HG03025 (cell line): ENCODE data around the gene MEPCE.
"Not testable (repeated sequence)": the region's sequence is repeated elsewhere in the genome, so short reads cannot be mapped to it uniquely, and the experiment has no call there.

Experiments
- ATAC-seq: cut with Tn5 transposase; IDR thresholded peaks from one replicate; pipeline ENCODE4 v1.9.1; 2021; ENCODE audit warnings: mild to moderate bottlenecking, moderate library complexity; ENCODE audit not compliant: unreplicated experiment, low FRiP score

The MEPCE gene

DNA sequence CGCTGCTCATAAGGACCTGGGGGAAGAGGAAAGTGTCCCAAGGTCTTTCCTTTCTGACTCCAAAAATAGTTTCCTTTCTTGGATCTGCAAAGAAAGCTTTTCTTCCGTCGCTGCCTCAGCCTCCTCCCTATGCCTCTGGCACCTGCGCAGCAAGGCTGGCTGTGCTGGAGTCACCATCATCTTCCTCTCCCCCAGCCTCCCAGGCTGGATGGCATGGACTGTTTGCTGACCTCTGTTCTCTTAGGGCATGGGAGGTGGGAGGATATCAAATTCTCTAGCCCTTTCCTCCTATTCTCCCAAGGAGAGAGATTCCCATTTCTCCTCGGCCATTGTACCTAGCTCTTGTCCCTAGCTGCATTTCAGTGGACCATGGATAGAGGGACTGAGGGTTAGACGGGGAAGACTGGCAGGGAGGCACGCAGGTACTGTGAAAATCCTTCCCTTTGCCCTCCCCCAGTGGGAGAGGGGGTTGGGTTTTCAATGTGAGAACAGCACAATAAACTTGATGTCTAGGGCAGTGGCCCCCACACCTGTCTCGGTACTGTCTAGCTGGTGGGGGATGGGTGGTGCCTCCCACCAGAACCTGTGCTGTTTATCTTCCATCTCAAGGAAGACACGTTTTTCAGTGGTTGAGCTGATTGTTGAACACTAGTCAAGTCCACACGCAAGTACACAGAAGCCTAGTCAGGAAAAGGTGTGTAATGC lies 4.1 kb downstream of the MEPCE start:
- ATAC-seq = no peak

DNA sequence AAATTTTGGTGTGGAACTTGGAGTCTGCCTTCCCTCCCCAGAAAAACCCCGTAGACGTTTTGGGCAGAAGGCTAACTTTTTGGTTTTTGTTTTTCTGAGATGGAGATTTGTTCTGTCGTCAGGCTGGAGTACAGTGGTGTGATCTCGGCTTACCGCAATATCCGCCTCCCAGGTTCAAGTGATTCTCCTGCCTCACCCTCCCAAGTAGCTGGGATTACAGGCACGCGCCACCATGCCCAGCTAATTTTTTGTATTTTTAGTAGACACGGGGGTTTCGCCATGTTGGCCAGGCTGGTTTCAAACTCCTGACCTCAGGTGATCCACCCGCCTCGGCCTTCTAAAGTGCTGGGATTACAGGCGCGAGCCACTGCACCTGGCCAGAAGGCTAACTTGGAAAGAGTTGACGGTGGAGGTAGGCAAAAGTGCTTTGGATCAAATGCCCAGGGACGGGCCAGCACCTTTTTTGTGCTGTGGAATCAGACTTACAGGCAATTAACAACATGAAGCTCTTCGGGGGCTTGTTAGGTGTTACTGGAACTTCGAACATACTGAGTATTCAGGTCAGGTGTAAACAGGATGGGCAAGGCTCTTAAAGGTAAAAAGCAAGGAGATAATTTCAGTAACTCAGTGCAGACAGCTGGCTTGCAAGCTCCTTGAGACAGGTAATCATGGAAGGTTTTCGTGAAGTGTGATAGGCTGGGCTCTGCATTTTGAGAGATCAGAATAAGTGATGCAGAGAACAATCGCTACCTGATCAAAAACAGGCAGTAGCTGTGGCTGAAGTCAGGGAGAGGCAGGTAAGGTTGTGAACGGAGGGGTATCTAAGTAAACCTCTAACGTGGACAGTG lies 4.9 kb downstream of the MEPCE start:
- no peak for ATAC-seq

DNA sequence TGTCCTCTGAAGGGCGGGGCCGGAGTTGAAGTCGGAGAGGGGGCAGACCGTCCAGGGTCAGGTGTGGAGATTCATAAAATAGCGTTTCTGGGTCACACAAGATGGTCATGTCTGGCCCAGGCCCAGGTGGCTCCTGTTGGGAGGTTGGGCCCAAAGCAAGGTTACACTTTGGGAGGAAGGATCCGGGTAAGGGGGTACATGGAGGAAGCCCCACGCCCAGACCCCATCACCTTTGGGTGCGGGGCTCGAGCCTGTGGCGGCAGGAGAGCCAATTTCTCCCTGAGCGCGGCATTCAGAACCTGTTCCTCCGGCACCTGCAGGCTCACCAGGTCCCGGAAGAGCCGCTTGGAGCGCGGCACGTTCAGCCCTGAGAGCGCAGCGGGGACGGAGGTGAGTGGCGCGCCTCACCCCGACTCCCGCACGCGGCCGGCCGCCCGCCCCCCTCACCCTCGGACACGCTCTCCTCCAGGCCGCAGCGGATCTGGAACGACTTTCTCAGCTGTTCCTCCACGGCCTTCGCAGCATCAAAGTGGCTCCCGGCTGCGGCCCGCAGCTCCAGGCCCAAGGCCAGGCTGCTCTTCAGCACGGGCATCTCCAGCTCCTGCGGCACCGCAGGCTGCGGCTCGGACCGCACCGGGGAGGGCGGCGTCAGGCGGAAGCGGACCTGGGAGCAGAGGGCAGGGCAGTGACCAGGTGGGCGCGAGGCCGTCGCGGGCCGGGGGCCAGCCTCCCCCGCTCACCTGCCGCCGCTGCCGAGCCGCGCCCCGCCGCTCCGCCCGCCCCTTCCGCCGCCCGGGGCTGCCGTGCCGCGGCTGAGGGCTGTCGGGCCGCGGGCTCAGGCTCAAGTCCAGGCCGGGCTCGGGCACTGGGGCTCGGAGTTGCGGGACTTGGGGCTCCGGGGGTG lies 6.0 kb downstream of the MEPCE start:
- ATAC-seq = peak; percentile 36

DNA sequence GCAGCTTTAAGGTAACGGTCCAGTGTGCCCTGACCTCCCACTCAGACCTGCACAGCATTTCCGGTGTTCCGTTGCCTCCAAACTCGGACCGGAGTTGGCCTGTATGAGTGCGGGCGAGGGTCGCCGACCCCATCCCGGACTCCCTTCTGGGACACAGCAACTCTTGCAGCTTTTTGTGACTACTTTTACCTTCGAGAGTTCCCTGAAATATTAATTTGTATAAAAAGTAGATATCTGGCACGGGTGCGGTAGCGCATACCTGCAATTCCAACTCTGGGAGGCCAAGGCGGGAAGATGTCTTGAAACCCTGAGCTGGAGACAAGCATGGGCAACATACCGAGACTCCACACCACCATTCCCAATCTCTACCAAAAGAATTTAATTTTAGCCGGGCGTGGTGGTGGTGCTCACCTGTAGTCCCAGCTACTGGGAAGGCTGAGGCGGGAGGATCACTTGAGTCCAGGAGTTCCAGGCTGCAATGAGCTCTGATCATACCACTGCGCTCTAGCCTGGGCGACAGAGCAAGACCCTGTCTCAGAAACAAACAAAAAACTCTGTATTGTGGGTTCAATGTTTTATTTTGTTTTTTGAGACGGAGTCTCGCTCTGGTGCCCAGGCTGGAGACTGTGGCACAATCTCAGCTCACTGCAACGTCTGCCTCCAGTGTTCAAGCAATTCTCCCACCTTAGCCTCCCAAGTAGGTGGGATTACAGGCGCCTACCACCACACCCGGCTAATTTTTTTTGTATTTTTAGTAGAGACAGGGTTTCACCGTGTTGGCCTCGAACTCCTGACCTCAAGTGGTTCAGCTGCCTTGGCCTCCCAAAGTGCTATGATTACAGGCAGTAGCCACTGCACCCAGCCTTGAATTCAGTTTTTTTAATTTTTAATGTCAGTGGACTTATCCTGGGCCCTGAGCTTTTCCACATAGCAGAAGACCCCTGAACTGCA lies 7.8 kb downstream of the MEPCE start:
- ATAC-seq = no peak

DNA sequence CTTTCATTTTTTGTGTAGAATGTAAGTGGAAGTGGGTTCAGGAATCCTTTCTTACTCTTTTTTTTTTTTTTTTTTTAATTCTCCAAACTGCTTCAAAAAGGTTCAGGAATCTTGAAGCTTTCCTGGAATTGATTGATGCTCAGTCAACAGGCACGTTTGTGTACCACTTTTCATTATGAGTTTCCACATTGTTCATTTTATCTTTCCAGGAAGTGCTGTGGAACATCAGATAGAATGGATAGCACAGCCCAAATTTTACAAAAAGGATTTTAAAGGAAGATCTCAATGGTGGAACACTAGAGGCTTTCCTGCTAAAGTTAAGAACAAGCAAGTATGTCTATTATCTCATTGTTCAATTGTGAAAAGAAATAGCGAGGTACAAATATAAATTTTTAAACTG lies 8.5 kb downstream of the MEPCE start:
- ATAC-seq = no peak

DNA sequence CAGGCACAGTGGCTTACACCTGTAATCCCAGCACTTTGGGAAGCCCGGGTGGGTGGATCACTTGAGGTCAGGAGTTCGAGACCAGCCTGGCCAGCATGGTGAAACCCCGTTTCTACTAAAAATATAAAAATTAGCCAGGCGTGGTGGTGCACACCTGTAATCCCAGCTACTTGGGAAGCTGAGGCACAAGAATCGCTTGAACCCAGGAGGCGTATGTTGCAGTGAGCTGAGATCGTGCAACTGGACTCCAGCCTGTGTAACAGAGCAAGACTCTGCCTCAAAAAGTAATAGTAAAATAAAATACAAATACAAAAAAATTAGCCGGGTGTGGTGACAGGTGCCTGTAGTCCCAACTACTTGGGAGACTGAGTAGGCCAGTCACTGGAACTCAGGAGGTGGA lies 9.1 kb downstream of the MEPCE start:
- ATAC-seq = not testable (repeated sequence)

DNA sequence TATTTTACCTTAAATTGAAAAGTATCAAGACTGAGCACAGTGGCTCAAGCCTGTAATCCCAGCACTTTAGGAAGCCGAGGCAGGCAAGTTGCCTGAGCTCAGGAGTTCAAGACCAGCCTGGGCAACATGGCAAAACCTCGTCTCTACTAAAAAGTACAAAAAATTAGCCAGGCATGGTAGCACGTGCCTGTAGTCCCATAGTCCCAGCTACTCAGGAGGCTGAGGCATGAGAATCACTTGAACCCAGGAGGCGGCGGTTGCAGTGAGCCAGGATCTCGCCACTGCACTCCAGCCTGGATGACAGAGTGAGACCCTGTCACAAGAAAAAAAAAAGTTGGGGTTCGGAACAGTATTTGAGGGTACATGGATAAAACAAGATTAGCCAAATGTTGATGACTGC lies 9.6 kb downstream of the MEPCE start:
- not testable (repeated sequence) for ATAC-seq

DNA sequence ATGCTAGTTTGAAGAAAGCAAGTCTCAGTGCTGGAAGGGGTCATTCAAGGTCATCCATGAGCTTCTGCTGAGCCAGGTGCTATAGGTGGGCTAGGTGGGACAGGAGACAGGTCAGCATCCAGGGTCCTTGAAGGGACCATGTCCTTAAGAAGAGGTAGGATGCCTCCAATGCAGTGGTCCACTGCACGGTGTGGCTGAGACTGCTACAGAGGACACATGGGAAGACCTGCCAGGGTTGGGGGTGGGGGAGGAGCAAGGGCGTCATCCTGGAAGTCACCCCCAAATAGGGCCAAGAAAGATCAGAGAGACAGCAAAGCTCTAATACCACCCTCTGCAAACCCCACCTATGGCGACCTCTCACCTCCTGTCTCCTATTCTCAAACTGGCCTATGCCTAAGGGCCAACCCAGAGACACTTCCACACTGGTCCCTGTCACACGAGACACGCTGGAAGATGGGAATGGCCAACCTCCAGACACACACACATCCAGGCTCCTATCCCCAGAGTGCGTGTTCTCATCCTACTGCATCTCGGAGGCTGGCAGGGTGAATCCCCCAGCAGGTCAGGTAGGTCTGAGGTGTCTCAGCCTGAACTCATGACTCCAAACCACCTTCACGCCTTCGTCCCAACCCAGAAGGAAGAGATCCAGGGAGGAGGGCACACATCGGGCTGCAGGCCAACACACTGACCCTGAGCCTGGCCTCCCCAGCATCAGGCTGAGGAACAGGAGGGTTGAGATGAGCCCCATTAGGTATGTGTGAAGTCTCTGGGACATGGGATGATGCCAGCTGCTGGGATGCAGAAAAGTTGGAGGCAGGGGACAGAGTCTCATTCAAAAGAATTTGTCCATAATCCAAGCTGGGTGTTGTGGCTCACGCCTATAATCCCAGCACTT lies 12.3 kb downstream of the MEPCE start:
- no peak for ATAC-seq

DNA sequence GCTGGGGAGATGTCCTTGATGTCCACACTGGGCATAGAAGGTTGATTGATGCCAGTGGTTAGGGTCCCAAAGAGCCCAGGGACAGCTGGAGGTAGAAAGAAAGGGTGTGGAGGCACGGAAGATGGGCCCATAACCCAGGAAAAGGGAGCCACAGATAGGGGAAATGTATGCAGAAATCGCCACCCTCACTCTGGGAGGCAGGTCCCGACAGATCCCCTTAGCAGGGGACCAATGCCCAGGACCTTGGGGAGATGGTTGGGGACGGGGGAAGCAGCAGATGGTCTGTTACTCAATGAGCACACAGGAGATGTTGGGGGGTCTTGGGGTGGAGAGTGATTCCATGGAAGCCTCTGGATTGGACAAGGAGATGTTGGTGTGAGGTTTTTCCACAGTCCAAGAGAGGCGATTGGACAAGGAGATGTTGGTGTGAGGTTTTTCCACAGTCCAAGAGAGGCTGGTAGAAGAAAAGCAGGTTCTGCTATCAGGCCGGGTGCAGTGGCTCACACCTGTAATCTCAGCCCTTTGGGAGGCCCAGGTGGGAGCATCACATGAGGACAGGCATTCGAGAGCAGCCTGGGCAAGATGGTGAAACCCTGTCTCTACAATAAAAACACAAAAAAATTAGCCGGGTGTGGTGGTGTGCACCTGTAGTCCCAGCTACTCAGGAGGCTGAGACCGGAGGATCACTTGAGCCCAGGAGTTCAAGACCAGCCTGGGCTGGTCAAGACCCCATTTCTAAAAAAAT lies 13.6 kb downstream of the MEPCE start:
- no peak for ATAC-seq

DNA sequence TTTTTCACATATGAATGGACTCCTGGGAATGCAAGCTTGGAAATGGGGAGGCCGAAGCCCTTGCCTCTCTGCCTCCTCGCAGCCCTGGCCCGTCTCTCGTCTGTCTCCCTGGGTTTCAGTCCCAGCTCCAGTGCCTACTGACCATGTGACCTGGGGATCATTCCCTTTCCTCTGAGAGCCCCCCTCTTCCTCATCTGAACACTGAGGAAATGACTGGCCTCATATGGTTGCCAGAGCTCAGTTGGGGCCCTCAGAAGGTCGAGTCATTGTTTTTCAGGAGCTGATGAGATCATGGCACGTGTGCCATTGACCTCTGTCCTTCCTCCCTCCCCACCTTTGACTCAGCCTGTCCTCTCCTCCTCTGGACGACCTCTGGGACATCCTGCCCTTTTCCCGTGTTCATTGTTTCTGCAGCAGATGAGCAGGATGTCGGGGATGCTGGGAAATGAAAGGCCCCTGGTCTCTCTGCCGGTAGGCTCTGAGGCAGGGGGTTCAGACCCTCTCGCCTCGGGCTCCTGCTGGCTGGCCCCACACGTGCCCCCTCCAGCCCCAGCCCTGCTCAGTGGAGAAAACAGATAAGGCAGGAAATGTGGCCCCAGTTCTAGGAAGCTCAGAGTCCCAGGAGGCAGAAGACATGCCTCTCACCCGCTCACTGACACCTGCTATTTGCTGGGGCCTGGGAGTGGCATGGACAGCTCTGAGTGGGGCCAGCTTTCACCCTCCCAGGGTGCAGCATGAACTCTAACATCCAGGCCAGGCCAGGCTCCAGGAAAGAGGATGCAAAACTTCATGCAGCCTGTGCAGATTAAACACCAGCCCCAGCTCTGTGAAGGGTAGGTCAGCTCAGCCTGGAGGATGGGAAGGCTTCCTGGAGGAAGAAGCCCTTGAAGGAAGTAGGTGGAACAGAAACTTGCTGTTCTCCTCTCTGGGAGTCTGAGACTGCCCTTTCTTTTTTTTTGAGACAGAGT lies 15.0 kb downstream of the MEPCE start:
- ATAC-seq = no peak

DNA sequence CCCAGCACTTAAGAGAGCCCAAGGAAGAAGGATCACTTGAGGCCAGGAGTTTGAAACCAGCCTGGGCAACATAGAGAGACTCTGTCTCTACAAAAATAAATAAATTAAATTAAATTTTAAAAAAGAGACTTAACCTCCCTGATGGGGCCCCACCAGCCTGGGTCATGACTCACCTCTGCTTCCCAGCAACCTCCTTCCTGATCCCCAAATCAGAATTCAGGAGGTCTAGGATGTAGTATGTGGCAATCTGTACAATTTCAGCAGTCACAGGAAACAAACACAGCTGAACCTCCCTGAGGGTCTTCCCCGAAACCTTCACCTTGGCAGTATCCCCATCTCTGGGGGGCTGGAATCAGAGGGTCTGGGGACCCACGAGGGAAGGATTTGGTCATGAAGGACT lies 16.4 kb downstream of the MEPCE start:
- ATAC-seq = no peak

DNA sequence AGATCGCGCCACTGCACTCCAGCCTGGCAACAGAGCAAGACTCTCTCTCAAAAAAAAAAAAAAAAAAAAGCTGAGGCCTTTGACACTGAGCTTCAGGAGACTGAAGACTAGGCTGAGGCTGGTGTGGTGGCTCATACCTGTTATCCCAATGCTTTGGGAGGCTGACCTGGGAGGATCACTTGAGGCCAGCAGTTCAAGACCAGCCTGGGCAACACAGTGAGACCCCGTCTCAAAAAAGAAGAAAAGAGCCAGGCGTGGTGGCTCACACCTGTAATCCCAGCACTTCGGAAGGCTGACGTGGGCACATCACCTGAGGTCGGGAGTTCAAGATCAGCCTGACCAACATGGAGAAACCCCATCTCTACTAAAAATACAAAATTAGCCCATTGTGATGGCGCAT lies 17.7 kb downstream of the MEPCE start:
- not testable (repeated sequence) for ATAC-seq

DNA sequence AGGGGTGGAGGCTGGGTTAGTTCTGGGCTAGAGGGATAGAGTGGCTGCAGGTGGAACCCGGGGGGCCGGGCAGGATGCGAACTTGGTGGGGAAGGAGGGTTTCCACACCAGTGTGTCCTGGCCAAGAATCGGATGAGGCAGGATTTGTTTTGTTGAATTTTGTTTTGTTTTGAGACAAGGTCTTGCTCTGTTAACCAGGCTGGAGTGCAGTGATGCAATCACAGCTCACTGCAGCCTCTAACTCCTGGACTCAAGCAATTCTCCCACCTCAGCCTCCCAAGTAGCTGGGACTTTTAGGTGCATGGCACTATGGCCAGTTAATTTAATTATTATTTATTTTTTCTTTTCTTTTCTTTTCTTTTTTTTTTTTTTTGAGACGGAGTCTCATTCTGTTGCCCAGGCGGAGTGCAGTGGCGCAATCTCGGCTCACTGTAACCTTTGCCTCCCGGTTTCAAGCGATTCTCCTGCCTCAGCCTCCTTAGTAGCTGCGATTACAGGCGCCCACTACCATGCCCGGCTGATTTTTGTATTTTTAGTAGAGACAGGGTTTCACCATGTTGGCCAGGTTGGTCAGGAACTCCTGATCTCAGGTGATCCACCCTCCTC lies 19.7 kb downstream of the MEPCE start:
- ATAC-seq = no peak

DNA sequence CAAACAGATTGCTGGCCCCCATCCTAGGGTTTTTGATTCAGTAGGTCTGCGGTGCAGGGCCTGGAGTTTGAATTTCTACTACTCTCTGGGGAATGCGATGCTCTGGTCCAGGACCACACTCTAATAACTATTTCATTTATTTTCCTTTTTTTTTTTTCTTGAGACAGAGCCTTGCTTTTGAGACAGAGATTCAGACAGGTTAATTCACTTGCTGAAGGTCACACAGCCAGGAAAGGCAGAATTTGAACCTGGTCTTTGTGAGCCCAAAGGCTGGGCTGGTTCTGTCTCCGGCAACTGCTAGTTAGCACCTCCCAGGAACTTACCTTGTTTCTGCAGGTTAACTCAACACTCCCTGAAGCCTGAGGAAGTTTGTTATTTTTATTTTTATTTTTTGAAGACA lies 22.9 kb downstream of the MEPCE start:
- ATAC-seq = no peak

DNA sequence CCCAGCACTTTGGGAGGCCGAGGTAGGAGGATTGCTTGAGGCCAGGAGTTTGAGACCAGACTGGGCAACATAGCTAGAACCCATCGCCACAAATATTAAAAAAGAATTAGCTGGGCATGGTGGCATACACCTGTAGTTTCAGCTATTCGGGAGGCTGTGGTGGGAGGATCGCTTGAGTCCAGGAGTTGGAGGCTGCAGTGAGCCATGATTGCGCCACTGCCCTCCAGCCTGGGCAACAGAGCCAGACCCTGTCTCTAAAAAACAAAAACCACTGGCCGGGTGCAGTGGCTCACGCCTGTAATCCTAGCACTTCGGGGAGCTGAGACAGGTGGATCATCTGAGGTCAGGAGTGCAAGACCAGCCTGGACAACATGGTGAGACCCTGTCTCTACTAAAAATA lies 24.2 kb downstream of the MEPCE start:
- ATAC-seq = not testable (repeated sequence)

DNA sequence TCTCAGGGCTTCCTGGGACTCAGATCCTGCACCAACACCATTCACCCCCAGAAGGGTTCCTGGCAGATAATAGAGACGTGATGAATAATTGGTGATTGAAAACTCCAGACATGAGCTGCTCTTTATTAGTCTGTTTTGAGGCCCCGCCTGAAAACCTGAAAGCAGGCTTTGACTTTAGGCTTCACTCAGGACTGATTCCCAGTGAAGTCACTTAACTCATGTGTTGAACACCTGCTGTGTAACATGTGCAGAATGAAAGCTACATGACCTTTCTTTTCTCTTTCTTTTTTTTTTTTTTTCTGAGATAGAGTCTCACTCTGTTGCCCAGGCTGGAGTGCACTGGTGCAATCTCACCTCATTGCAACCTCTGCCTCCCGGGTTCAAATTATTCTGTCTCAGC lies 25.6 kb downstream of the MEPCE start:
- ATAC-seq = no peak

DNA sequence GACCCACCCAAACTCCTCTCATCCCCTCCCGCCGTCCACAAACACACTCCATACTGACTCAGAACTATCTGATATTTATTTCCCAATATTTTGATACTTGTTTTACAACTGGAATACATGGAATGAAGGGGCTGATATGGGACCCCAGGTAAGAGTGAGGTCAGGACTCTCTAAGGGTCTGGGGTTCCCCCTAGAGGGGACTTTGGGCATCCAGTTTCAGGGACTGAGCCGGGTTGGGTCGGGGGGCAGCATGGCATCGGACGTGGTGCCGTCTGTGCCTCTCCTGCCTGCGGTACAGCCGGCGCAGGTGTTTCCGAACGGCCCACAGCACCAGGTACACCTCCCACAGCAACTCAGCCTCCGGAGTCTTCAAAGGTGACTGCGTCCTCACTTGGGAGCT lies 26.9 kb downstream of the MEPCE start:
- no peak for ATAC-seq
